IMR-90 (cell line): ENCODE results near the gene NR5A2.

Experiments used
- BHLHE40 ChIP-seq: fragments of 150-350 bp; IDR thresholded peaks from 2 replicates; pipeline ENCODE4 v1.6.1; 2016; ENCODE audit warnings: mild to moderate bottlenecking, low read depth, low read length
- CEBPB ChIP-seq: IDR thresholded peaks from 2 replicates; pipeline ENCODE4 v1.6.1; 2012; ENCODE audit warnings: low read depth, low read length, improper control_type of control experiment
- CHD1 ChIP-seq: IDR thresholded peaks from 2 replicates; pipeline ENCODE4 v1.6.1; 2012; ENCODE audit warnings: low read depth, low read length, improper control_type of control experiment
- MAFK ChIP-seq: IDR thresholded peaks from 2 replicates; pipeline ENCODE4 v1.6.1; 2012; ENCODE audit warnings: low read depth, low read length, improper control_type of control experiment
- MAZ ChIP-seq: IDR thresholded peaks from 2 replicates; pipeline ENCODE4 v1.6.1; 2012; ENCODE audit warnings: low read depth, mild to moderate bottlenecking, low read length, improper control_type of control experiment, moderate library complexity, borderline replicate concordance
- NFE2L2 ChIP-seq: fragments of 150-350 bp; IDR thresholded peaks from 2 replicates; pipeline ENCODE4 v1.6.1; 2016; ENCODE audit warnings: low read depth, mild to moderate bottlenecking, low read length
- POLR2A ChIP-seq: IDR thresholded peaks from 2 replicates; pipeline ENCODE4 v1.6.1; 2012; ENCODE audit warnings: mild to moderate bottlenecking, low read depth, low read length
- RAD21 ChIP-seq: IDR thresholded peaks from 2 replicates; pipeline ENCODE4 v1.6.1; 2012; ENCODE audit warnings: low read length, improper control_type of control experiment
- RCOR1 ChIP-seq: IDR thresholded peaks from 2 replicates; pipeline ENCODE4 v1.6.1; 2012; ENCODE audit warnings: mild to moderate bottlenecking, low read length, improper control_type of control experiment; ENCODE audit not compliant: insufficient replicate concordance
- RFX5 ChIP-seq: IDR thresholded peaks from 2 replicates; pipeline ENCODE4 v1.8.0; 2012; ENCODE audit warnings: low read depth, mild to moderate bottlenecking, low read length, moderate library complexity
- SMC3 ChIP-seq: fragments of 150-350 bp; IDR thresholded peaks from 2 replicates; pipeline ENCODE4 v1.6.1; 2016; ENCODE audit warnings: low read depth, mild to moderate bottlenecking, antibody characterized with exemption, low read length, moderate library complexity
- TF ChIP-seq, protein P1 (sequence below): conservative IDR thresholded peaks from 2 replicates; pipeline ENCODE4 v1.5.1; 2012; ENCODE audit warnings: mild to moderate bottlenecking, low read depth, low read length, improper control_type of control experiment

DNA sequence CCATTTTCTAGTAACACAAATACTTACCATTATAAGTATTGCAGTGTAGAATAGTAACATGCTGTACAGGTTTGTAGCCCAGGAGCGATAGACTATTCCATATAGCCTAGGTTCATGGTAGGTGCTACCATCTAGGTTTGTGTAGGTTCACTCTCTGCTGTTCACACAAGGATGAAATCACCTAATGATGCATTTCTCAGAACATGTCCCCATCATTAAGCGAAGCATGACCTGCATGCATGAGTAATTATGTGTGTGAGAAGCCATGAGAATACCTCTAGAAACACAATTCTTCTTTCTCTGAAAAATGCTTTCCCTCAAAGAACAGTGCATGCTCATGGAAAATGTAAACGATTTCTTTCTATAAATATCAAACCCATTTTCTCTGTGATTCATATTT lies 69.3 kb downstream of the NR5A2 start:
- TF ChIP-seq POLR2A: no peak
- TF ChIP-seq, protein P1, sequence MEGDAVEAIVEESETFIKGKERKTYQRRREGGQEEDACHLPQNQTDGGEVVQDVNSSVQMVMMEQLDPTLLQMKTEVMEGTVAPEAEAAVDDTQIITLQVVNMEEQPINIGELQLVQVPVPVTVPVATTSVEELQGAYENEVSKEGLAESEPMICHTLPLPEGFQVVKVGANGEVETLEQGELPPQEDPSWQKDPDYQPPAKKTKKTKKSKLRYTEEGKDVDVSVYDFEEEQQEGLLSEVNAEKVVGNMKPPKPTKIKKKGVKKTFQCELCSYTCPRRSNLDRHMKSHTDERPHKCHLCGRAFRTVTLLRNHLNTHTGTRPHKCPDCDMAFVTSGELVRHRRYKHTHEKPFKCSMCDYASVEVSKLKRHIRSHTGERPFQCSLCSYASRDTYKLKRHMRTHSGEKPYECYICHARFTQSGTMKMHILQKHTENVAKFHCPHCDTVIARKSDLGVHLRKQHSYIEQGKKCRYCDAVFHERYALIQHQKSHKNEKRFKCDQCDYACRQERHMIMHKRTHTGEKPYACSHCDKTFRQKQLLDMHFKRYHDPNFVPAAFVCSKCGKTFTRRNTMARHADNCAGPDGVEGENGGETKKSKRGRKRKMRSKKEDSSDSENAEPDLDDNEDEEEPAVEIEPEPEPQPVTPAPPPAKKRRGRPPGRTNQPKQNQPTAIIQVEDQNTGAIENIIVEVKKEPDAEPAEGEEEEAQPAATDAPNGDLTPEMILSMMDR: no peak
- no peak for TF ChIP-seq CEBPB
- no peak for TF ChIP-seq RAD21
- TF ChIP-seq NFE2L2: no peak
- TF ChIP-seq SMC3: no peak
- TF ChIP-seq RCOR1: no peak
- no peak for TF ChIP-seq CHD1
- no peak for TF ChIP-seq BHLHE40
- no peak for TF ChIP-seq RFX5
- TF ChIP-seq MAFK: no peak
- no peak for TF ChIP-seq MAZ
